ENCODE data around the gene MTHFSD. TPM values are rescaled to one million over a fixed set of nuclear protein-coding genes. Genes with fewer than 3 reads are reported as not detected.

MTHFSD gene
- total RNA-seq, 2 experiments from 2014 or later: 22.2 TPM

DNA sequence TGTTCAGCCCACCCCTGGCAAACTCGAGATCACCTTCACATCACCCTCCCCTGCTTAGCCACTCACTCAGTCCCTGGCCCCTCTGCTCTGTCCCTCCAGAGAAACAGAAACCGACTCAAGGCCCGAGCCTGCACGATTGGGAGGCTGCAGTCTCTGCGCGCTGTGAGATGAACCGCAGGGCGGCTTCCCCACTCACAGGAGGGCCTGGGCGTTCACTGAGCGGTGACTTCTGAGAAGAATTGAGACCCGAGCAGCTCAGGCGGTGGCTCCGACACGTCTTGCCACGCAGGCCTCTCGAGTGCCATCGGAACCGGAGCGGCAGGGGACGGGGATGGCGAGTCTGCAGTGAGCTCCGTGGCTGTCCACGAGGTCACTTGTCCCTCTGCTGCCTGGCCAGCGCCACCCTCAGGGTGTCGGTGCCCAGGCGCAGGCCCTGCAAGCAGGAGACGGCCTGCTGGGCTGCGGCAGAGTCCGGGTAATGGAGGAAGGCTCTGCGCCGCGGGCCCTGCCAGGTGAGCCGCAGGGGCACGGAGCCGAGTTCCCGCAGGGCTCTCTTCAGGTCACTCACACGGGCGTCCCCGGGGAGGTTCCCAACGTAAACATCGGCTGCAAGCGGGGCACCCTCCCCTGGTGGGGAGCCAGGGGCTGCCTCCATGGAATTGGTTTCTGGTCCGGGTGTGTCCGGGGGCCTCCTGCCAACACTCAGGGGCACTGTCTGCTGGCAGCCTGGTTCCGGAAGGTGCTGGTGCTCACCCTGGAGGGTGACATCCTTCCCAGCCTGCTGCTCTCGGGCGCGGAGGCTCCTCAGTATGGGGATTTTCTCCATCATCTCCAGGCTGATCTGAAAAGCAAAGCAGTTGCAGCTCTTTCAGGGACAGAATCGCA is 23.2 kb downstream of the MTHFSD start:
- Mint-ChIP-seq H3K36me3 (ENCODE audit: low read depth) (no peaks in the 10 kb centered on the region), H3K27me3 (no peaks in the 10 kb centered on the region), H3K4me1 (no peaks in the 10 kb centered on the region), H3K4me3 (no peak overlapping the region), H3K9me3 (no peaks in the 10 kb centered on the region), H3K27ac (no peak overlapping the region)
- no peak for DNase-seq
- ChIA-PET POLR2A (no interaction called here), CTCF (no interaction called here)

DNA sequence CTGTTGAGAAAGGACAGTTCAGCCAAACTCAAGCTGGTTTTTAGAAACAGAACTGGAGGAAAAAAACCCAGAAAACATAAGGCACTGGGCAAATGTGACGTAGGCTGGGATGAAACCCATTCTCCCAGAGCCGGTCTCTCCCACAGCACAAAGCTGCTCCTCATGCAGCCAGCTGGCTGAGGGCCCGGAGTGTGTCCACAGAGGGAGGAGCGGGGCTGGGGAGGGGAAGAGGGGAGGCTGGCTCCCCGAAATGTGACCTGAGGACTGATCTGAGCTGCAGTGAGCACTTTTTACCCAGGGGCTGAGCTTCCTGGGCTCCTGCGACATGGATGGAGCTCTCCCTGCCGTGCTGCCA is 23.9 kb downstream of the MTHFSD start:
- Mint-ChIP-seq H3K27me3 (no peaks in the 10 kb centered on the region), H3K36me3 (ENCODE audit: low read depth) (no peaks in the 10 kb centered on the region), H3K4me1 (no peaks in the 10 kb centered on the region), H3K4me3 (no peak overlapping the region), H3K9me3 (no peaks in the 10 kb centered on the region), H3K27ac (no peak overlapping the region)
- ChIA-PET CTCF (no interaction called here), POLR2A (no interaction called here)
- no peak for DNase-seq

DNA sequence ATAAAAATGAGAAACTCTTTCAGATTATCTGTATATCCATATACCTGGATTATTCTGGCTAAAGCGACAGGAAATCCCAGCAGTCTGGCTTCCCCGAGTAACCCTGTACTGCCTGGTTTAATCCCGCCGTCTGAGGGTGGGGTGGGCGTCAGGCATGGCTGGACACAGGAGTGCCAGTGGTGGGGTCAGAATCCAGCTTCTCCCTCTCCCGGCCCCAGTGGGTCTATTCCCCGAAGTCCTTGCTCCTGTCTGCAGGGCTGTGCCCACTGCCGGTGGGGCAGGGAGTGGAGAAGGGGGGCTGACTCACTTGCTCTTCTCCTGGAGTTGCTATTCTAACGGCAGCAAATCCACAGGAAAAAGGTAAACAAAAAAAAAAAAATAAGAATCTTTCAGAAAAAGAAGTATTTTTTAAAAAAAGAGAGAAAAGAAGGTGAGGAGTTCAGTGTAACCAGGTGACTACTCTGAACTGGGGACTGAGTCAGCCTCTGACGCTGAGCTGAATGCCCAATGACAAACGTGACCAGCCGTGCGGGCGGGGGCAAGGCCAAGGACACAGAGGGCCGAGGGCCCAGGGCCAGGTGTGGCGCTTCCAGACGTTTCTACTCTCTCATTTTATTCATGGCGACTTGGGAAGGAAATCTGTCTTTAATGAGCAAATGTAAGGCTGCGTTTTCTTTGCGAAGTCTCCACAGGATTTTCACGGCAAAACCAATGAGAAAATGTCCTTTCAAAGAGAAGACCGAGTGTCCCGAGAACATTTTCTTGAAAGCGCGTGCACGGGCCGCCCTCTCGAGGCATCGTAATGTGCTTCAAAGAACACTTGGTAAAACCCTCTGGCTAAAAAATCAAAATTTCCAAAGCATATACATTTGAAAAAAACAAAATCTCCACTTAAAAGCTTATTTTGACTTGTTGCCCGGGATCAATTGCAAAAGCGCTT is 24.5 kb downstream of the MTHFSD start:
- ChIA-PET CTCF (no interaction called here), POLR2A (no interaction called here)
- H3K27me3 Mint-ChIP-seq: no peaks in the 10 kb centered on the region
- no peaks in the 10 kb centered on the region for H3K36me3 Mint-ChIP-seq (ENCODE audit: low read depth)
- DNase-seq: no peak
- H3K9me3 Mint-ChIP-seq: no peaks in the 10 kb centered on the region
- H3K4me3 Mint-ChIP-seq: no peak overlapping the region
- no peak overlapping the region for H3K27ac Mint-ChIP-seq
- no peaks in the 10 kb centered on the region for H3K4me1 Mint-ChIP-seq

DNA sequence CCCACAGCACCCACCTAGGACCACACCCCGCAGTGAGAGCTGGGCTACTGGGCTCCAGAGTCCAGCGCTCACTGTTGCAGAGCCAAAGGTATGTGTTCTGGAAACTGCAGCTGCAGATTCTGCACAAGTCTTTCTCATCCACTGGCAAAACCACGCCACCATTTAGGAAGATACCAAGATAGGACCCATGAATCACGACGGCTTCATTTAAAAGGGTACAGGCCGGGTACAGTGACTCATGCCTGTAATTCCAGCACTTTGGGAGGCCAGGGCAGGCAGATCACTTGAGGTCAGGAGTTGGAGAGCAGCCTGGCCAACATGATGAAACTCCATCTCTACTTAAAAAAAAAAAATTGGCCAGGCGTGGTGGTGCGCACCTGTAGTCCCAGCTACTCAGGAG is 25.9 kb downstream of the MTHFSD start:
- H3K4me1 Mint-ChIP-seq: no peaks in the 10 kb centered on the region
- CTCF ChIA-PET: no interaction called here
- no peaks in the 10 kb centered on the region for H3K27me3 Mint-ChIP-seq
- no peaks in the 10 kb centered on the region for H3K9me3 Mint-ChIP-seq
- no peak for DNase-seq
- no peaks in the 10 kb centered on the region for H3K36me3 Mint-ChIP-seq (ENCODE audit: low read depth)
- no peak overlapping the region for H3K4me3 Mint-ChIP-seq
- H3K27ac Mint-ChIP-seq: no peak overlapping the region
- POLR2A ChIA-PET: no interaction called here

DNA sequence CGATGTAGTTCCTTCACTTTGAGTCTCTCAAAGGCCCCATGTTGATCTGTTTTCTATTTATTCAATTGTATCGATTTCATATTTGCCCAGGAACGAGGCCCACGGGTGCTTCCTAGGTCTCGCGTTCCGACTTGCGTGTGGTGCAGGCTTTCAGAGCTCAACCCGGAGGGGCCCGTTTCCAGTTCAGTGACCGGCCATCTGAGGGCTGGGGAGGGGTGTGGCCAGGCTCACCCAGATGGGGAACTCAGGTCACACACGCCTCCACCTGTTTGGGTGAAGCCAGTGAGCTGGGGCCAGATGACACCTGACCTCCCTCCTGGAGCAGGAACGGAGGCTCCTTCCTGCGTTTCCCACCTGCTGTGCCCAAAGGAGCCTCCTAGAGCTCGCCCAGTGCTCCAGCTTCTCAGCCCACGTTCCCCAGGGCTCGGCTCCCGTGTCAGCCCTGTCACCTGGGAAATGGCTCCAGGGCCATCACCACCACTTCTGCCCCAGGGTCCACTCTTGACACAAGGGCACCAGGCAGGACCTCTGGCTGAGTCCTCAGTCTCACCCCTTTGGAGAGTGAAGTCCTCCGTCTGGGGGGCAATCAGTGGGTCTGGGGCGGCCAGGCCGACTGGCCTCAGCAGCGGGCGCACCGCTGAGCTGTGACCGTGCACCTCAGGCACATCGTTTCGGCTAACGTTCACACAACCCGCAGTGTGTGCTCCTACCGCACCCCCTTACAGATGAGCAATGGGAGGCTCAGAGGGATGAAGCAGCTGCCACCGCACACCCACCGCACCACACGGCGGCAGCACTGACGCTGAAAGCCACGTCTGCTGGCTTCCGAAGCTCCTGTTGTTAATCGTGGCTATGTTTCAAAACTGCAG is 26.7 kb downstream of the MTHFSD start:
- Mint-ChIP-seq H3K27me3 (no peaks in the 10 kb centered on the region), H3K4me3 (no peak overlapping the region), H3K36me3 (ENCODE audit: low read depth) (no peaks in the 10 kb centered on the region), H3K4me1 (no peaks in the 10 kb centered on the region), H3K9me3 (no peaks in the 10 kb centered on the region), H3K27ac (no peak overlapping the region)
- ChIA-PET CTCF (no interaction called here), POLR2A (no interaction called here)
- DNase-seq: no peak

DNA sequence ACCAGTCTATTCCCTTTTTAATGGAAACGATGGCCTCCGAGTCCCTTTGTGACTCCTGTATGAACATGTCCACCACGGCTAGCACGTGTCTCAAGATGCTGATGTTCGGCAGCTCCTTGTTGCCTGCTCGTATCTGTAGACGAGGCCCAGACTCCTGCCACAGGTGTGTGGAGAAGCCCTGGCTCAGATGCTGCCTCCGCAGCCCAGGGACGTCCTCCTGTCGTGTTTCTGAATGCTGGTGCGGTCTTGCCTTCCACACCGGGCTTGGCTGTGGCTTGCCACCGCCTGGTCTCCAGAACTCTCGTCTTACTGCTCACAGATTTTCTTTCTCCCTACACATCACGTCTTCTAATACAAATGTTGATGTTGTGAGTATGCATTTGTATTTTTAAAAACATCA is 27.7 kb downstream of the MTHFSD start:
- H3K9me3 Mint-ChIP-seq: no peaks in the 10 kb centered on the region
- H3K27me3 Mint-ChIP-seq: no peaks in the 10 kb centered on the region
- ChIA-PET CTCF (no interaction called here), POLR2A (no interaction called here)
- no peak for DNase-seq
- H3K4me3 Mint-ChIP-seq: no peak overlapping the region
- no peak overlapping the region for H3K27ac Mint-ChIP-seq
- H3K4me1 Mint-ChIP-seq: no peaks in the 10 kb centered on the region
- no peaks in the 10 kb centered on the region for H3K36me3 Mint-ChIP-seq (ENCODE audit: low read depth)

DNA sequence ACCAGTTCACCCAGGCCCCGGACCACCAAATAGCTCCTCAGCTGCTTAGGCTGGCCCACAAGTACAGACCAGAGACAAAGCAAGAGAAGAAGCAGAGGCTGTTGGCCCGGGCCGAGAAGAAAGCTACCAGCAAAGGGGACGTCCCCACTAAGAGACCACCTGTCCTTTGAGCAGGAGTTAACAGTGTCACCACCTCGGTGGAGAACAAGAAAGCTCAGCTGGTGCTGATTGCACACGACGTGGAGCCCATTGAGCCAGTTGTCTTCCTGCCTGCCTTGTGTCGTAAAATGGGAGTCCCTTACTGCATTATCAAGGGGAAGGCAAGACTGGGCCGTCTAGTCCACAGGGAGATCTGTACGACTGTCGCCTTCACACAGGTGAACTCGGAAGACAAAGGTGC is 29.3 kb downstream of the MTHFSD start:
- Mint-ChIP-seq H3K27ac (no peak overlapping the region), H3K36me3 (ENCODE audit: low read depth) (no peaks in the 10 kb centered on the region), H3K27me3 (no peaks in the 10 kb centered on the region), H3K4me1 (no peaks in the 10 kb centered on the region), H3K9me3 (no peaks in the 10 kb centered on the region), H3K4me3 (no peak overlapping the region)
- ChIA-PET POLR2A (no interaction called here), CTCF (no interaction called here)
- DNase-seq: no peak

DNA sequence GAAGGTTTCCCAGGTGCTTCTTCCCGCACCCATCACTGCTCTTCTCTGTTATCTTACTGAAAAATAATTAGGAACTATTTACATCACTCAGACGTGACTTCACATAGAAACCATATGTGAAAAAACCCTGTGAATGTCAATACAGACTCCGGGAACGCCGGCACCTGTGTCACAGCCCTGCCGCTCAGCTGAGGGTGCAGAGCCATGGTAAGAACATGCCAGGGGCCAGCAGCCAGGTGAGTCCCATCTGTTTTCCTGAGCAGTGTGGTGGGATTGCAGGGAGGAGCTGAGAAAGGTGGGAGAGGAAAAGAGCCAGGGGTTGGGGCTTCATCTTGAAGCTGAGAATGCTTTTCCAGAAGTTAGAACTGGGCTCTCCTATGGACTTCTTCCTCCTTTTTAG is 31.0 kb downstream of the MTHFSD start:
- ChIA-PET CTCF (no interaction called here), POLR2A (no interaction called here)
- peaks cover 4% of the 10 kb centered on the region for H3K27me3 Mint-ChIP-seq
- peaks cover 2% of the 10 kb centered on the region for H3K4me1 Mint-ChIP-seq
- no peak overlapping the region for H3K4me3 Mint-ChIP-seq
- no peak overlapping the region for H3K27ac Mint-ChIP-seq
- H3K36me3 Mint-ChIP-seq (ENCODE audit: low read depth): no peaks in the 10 kb centered on the region
- H3K9me3 Mint-ChIP-seq: no peaks in the 10 kb centered on the region
- no peak for DNase-seq

DNA sequence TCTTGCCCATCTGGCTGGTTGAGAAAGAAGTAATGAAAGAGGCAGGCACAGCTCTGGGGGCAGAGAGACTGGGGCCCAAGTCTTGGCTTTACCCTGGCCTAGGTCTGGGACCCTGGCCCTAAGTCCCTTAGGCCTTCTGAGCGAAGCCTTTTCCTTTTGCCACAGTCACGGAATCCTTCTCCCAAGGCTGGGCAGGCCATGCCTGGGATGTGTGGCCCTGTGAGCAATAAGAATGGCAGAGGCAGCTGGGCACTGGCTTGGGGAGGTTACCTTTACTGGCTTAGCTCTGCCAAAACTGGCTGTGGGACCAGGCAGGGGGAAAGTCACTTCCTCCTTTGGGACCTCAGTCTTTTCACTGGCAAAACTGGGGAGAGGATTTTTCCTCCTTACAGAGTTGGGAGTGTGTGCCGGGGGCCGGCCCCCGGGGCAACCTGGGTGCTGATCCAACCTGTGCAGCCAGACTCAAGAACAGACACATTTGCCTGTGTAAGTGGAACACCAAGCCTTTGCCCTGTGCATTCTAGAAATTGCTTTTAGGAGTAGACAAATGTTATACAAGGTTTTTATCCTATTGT is 31.8 kb downstream of the MTHFSD start:
- POLR2A ChIA-PET: no interaction called here

DNA sequence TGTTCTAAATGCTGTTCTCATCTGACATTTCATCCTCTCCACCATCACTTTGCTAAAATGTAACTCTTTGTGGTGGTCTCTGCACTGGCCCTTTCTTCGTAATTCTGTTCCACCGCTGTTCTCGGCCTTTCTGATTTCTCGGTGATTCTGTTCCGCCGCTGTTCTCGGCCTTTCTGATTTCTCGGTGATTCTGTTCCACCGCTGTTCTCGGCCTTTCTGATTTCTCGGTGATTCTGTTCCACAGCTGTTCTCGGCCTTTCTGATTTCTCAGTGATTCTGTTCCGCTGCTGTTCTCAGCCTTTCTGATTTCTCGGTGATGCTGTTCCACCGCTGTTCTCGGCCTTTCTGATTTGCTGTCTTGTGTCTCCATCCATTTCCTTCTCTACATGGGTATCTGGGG is 32.4 kb downstream of the MTHFSD start:
- no peak overlapping the region for H3K4me3 Mint-ChIP-seq
- peaks cover 2% of the 10 kb centered on the region for H3K4me1 Mint-ChIP-seq
- H3K36me3 Mint-ChIP-seq (ENCODE audit: low read depth): no peaks in the 10 kb centered on the region
- no peak overlapping the region for H3K27ac Mint-ChIP-seq
- H3K27me3 Mint-ChIP-seq: peaks cover 18% of the 10 kb centered on the region
- ChIA-PET POLR2A (no interaction called here), CTCF (no interaction called here)
- no peak for DNase-seq
- no peaks in the 10 kb centered on the region for H3K9me3 Mint-ChIP-seq

More for the DNA sequence above, 31.8 kb downstream of the MTHFSD start:
- H3K27ac Mint-ChIP-seq: no peak overlapping the region
- DNase-seq: no peak
- H3K27me3 Mint-ChIP-seq: peaks cover 12% of the 10 kb centered on the region
- no peaks in the 10 kb centered on the region for H3K36me3 Mint-ChIP-seq (ENCODE audit: low read depth)
- H3K4me1 Mint-ChIP-seq: peaks cover 2% of the 10 kb centered on the region
- H3K4me3 Mint-ChIP-seq: no peak overlapping the region
- no peaks in the 10 kb centered on the region for H3K9me3 Mint-ChIP-seq
- CTCF ChIA-PET: no interaction called here

DNA sequence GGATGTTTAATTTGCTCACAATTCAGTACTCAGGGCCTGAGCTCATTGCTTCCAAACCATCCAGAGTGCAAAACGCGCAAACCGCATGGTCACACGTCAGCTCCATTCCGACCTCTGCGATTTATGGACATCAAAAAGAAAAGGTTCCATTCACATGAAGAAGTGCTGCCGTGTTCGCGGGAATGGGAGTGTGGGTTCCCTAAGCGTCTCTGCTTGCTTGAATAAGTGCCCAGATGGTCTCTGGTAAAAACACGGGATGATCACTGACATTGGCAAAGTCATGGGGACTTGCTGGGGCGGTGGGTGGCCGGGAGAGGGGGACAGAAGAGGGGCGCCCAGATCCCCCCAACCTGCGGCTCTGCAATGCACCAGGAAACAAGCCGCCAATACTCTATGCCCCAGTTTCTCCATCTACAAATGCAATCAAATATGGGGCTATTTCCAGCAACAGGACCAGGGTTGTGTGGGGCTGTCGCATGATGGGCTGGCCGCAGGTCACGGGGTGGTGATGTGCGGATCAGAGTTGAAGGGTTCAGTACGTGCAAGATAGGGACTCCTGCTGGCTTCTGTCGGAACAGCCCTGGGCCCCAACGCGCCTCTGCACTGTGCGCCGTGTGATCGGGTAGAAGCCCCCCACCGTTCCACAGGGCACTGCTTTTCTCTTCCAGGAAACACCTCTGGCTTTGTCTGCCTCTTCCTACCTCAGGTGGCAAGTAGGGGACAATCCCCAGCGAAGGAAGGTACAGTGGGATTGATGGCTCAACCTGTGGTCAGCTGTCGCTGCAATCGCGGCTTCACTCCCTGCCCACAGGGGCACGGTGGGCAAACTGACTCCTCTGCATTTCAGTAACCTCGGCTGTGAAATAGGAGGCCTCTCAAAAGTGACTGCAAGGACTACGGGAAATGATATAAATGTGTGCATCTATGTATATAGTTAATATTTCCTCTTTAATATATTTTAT is 33.5 kb downstream of the MTHFSD start:
- ChIA-PET POLR2A (interaction anchor here (0.6 kb wide), 1 partner anchor 12 kb away, joined by 3 read pairs; no protein-coding TSS in a partner anchor), CTCF (interaction anchor here (1.4 to 1.7 kb wide), 2 partner anchors 10 to 43 kb away, joined by 3 read pairs; no protein-coding TSS in a partner anchor)
- Mint-ChIP-seq H3K9me3 (no peaks in the 10 kb centered on the region), H3K27ac (no peak overlapping the region), H3K36me3 (ENCODE audit: low read depth) (no peaks in the 10 kb centered on the region), H3K27me3 (peaks cover 27% of the 10 kb centered on the region), H3K4me3 (no peak overlapping the region), H3K4me1 (peaks cover 2% of the 10 kb centered on the region)
- no peak for DNase-seq

All from activated CD4-positive, alpha-beta memory T cell treated with anti-CD3 and anti-CD28 coated beads, Interleukin-2, amount 10 ng/mL, durations not matched to agents 7 days and 5 days (primary cell).